Effector memory CD4-positive, alpha-beta T cell (primary cell): Measurements from ENCODE around the gene SYNGR4.
A peak's percentile ranks its signal among the peaks of the same experiment; 100 is the strongest.

Experiments used
- DNase-seq, 3 donors: peaks; one replicate each; pipeline ENCODE4 v3.0.0-alpha.2; 2020
- H3K27ac ChIP-seq: 2 replicates; pipeline ENCODE4 v1.7.0; 2013; ENCODE audit warnings: mild to moderate bottlenecking, low read length, moderate library complexity; ENCODE audit not compliant: insufficient read depth, poor library complexity, severe bottlenecking
- H3K27me3 ChIP-seq: replicated peaks from 2 replicates; pipeline ENCODE4 v1.7.0; 2013; ENCODE audit warnings: mild to moderate bottlenecking, low read length; ENCODE audit not compliant: insufficient read depth, control insufficient read depth, poor library complexity, severe bottlenecking
- H3K36me3 ChIP-seq: 2 replicates; pipeline ENCODE4 v1.7.0; 2013; ENCODE audit warnings: mild to moderate bottlenecking, low read length, moderate library complexity; ENCODE audit not compliant: control insufficient read depth, insufficient read depth
- H3K4me1 ChIP-seq: 2 replicates; pipeline ENCODE4 v1.7.0; 2013; ENCODE audit warnings: low read length, mild to moderate bottlenecking; ENCODE audit not compliant: control insufficient read depth, insufficient read depth, poor library complexity, severe bottlenecking
- H3K4me3 ChIP-seq: 2 replicates; pipeline ENCODE4 v1.7.0; 2013; ENCODE audit warnings: low read length, low read depth, mild to moderate bottlenecking; ENCODE audit not compliant: insufficient read depth, poor library complexity, severe bottlenecking
- H3K9me3 ChIP-seq: 2 replicates; pipeline ENCODE4 v1.7.0; 2013; ENCODE audit warnings: mild to moderate bottlenecking, low read length, moderate library complexity; ENCODE audit not compliant: control insufficient read depth

Gene SYNGR4

DNA sequence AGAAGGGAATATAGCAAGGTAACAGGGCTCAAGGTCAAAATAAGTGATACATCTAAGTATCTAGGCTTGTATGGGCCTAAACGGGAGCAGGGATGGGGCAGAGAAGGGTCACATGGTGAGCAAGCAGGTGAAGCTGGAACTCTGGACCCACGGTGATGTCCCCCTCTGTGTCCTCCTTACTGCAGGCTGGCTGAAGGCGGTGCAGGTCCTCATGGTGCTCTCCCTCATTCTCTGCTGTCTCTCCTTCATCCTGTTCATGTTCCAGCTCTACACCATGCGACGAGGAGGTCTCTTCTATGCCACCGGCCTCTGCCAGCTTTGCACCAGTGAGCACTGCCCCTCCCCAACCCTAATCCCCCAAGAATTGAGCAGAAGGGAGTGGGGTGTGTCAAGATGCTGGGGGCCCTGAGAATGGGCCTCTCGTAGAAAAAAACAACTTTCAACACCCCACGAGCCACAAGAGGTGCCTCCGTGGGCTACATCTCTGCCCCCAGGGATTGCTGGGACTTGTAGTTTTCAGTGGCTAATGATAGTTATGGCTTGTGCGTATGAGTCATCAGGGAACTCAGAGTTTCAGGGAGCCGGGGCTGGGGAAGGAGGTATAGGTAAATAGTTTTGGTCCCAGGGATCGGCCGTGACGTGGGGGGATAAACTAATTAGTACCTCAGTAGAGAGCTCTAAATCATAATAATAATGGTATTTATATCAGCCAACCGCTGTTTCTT is 34.8 kb upstream of the SYNGR4 start:
- DNase-seq, result peak in 2 of 3 donors; percentile 20 to 32
- no peaks in the 10 kb centered on the region for H3K9me3 ChIP-seq
- H3K36me3 ChIP-seq, result peaks cover 17% of the 10 kb centered on the region
- peak overlapping the region; percentile 78 for H3K27ac ChIP-seq
- H3K4me3 ChIP-seq, result peak overlapping the region; percentile 48
- H3K4me1 ChIP-seq, result peaks cover 67% of the 10 kb centered on the region
- H3K27me3 ChIP-seq, result no peaks in the 10 kb centered on the region

DNA sequence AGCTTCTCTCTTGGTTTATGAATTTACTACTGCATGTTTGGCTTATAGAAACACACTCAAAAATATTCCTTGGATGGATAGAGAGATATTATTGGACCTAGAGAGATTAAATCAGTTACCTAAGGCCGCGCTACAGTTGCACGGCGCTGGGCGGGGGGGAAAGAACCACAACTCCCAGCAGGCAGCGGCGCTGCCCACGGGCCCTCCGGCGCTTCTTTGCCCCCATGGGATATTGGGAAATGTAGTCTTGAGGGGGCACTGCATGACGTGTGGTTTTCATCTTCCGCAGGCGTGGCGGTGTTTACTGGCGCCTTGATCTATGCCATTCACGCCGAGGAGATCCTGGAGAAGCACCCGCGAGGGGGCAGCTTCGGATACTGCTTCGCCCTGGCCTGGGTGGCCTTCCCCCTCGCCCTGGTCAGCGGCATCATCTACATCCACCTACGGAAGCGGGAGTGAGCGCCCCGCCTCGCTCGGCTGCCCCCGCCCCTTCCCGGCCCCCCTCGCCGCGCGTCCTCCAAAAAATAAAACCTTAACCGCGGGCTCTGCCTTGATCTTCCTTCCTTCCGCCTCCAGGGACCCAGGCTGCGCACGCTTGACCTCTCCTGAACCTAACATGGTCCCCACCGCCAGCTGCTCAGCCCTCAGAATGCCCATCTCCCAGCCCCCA is 34.0 kb upstream of the SYNGR4 start:
- Histone ChIP-seq H3K4me3 (peak overlapping the region; percentile 48), H3K36me3 (peaks cover 17% of the 10 kb centered on the region), H3K27me3 (no peaks in the 10 kb centered on the region), H3K27ac (peak overlapping the region; percentile 78), H3K4me1 (peaks cover 62% of the 10 kb centered on the region), H3K9me3 (no peaks in the 10 kb centered on the region)
- DNase-seq, result peak; percentile 73 to 81 (median 79)

DNA sequence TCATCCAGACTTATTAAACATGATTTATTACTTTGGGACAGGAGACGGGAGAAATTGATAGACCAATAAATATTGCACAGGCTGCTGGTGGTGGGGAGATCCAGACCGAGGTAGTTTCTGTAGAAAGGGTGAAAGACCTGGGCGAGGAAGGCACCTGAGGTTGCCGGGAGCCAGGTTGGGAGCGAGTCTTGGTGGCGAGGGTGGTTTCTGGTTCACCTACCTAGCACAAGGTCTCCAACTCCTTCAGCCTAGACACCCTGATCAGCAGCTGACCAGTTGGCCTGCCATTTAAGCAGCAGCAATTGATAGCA is 31.9 kb upstream of the SYNGR4 start:
- H3K27me3 ChIP-seq, result no peaks in the 10 kb centered on the region
- no peaks in the 10 kb centered on the region for H3K9me3 ChIP-seq
- peak overlapping the region; percentile 42 for H3K4me3 ChIP-seq
- H3K4me1 ChIP-seq, result peaks cover 54% of the 10 kb centered on the region
- DNase-seq, result no peak
- H3K36me3 ChIP-seq, result peaks cover 17% of the 10 kb centered on the region
- H3K27ac ChIP-seq, result peak overlapping the region; percentile 66

DNA sequence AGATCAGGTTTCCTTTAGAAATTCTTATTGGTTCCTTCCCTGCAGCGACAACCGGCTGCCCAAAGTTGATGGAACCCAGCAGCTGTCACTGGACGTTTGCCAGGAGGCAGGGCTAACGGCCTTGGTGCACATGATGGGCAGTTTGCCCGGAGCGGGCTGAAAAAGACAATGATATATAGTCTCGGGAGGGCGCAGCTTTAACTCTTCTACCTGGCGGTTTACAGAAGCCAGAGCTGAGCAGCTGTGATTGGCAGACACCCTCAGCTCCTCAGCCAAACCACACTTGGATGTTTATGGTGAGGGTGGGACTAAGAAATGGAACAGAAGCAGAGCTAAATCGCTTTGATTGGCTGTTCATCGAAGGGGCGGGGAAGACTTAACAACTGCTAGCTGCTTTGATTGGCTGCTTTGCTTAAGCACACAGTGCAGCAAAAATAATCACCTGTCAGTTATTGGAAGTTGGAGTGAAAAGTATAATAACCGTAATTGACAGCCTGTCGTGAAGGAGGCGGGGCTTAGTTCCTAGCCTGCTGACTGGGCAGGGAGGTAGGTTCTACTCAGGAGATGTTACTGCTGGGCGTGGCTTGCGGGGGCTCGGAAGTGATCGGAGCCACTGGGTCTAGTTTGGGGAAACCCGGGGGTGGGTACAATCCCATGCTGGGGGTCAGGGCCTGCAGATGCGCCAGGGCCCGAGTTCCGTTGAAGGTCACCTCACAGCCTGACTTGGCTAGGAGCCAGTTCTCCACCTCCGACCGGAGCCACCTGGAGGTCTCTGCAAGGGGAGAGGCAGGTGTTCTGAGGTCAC is 31.3 kb upstream of the SYNGR4 start:
- peak overlapping the region; percentile 92 for H3K27ac ChIP-seq
- H3K27me3 ChIP-seq, result no peaks in the 10 kb centered on the region
- H3K4me1 ChIP-seq, result peaks cover 48% of the 10 kb centered on the region
- no peaks in the 10 kb centered on the region for H3K9me3 ChIP-seq
- DNase-seq, result peak; percentile 94 to 96 (median 95)
- H3K36me3 ChIP-seq, result peaks cover 11% of the 10 kb centered on the region
- peak overlapping the region; percentile 67 for H3K4me3 ChIP-seq

DNA sequence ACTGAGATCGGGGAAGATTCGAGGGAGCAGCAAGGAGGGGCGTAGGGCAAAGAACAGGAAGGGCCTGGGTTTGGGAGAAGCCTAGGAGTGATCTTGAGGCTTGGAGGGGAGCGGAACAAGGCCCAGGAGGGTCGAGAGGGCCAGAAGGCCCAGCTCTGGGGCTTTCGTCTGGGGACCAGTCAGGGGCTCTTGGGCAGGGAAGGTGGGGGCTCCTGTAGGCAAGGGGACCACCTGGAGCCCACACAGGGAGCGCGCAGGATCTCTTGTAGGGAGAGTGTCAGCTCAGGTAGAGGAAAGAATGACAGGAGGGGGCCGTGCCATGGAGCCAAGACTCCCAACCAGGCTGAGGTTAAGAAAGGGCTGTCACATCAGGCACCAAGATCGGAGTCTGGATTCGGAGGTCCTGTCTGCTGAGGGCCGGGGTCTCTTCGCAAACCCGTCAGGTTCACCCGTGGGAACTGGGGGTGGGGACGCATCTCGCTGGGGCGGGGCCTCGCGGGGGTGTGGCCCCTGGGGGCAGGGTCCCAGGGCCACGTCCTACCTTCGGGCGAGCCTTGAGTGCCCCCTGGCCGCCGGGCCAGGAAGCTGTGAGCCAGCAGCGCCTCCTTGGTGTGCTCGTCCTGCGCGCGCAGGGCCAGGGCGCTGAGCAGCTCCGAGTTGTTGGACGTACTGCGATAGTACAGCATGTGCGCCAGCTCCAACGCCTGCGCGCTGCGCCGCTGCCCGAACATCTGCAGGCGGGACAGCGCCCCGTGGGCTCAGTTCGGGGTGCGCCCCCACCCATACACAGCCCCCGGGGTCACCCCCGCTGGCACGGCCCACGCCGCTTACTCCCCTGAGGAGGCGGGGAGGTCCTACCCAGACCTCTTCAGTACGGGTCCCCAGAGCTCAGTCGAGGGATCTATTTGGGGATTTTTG is 30.4 kb upstream of the SYNGR4 start:
- Histone ChIP-seq H3K27me3 (no peaks in the 10 kb centered on the region), H3K36me3 (peaks cover 8% of the 10 kb centered on the region), H3K9me3 (no peaks in the 10 kb centered on the region), H3K27ac (peak overlapping the region; percentile 92), H3K4me3 (peak overlapping the region; percentile 67), H3K4me1 (peaks cover 47% of the 10 kb centered on the region)
- peak; percentile 85 to 89 (median 86) for DNase-seq

DNA sequence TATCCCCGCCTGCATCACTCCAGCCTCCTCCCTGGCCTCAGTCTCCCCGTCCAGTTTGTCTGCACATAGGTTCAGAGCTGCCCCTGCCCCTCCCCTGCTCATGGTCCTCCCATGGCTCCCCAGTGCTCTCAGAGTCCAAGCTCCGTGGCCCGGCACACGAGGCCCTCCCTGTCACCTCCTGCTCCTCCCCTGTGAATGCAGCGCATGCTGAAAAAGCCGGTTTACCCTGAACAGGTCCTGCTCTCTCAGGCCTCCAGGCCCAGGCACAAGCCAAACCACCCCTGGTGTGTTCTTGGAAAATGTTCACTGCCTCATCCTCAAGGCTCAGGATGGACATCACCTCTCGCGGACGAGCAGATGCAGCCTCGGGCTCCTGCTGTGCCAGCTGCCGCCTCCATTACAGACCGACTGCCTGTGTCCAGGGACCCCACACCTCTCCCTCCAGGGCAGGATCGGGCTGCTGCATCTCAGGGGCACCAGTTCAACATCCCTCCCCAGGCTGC is 25.9 kb upstream of the SYNGR4 start:
- no peaks in the 10 kb centered on the region for H3K9me3 ChIP-seq
- no peaks in the 10 kb centered on the region for H3K27me3 ChIP-seq
- no peaks in the 10 kb centered on the region for H3K36me3 ChIP-seq
- H3K4me3 ChIP-seq, result no peak overlapping the region
- no peak for DNase-seq
- no peak overlapping the region for H3K27ac ChIP-seq
- H3K4me1 ChIP-seq, result peaks cover 7% of the 10 kb centered on the region

DNA sequence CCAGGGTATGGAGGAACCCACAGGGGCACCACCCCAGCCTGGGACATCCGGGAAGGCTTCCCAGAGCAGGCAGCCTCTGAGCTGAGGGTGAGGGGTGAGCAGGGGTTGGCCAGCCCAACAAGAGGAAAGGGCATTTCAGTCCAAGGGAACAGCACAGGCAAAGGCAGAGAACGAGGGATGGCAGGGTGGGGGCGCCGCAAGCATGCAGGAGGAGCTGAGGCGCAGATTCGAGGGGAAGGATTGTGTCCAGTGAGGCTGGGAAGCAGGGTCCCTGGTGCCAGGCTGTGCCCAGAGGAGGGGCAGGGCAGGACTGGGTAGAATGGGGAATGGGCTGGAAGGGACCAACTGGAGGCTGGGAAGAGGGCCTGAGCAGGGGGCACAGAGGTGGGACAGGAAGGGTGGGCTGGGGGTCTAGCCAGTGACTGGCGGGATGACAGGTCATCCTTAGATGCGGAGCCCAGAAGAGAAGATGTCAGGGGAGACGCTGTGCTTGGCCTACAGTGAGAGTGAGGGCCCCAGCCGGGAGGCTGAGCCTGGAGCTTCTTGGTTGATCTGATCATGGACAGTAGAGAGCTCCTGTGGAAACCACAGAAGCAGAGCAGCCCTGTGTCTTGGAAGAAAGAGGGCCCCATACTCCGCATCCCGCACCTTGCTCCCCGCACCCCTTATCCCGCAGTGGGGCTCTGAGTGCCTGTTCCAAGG is 25.2 kb upstream of the SYNGR4 start:
- no peak overlapping the region for H3K4me3 ChIP-seq
- no peaks in the 10 kb centered on the region for H3K9me3 ChIP-seq
- no peaks in the 10 kb centered on the region for H3K36me3 ChIP-seq
- H3K4me1 ChIP-seq, result peaks cover 3% of the 10 kb centered on the region
- no peak overlapping the region for H3K27ac ChIP-seq
- DNase-seq, result no peak
- H3K27me3 ChIP-seq, result no peaks in the 10 kb centered on the region

DNA sequence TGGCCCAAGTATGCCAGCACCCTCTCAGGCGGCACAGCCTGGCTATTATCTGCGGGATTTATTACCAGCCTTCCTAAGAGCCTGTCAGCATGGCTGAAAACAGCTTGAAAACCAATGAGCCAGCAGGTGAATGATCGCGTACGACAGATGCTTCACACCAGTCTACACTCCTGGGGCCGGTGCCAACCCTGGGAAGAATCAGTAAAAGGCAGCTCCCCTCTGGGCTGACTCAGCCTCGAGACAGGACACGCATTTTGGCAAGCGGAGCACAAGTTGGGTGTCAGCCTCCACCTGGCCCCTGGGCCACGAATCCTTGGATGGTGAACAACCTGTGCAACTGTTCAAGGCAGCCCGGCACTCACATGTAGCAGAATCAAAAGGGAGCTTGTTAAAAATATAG is 23.2 kb upstream of the SYNGR4 start:
- no peak for DNase-seq
- Histone ChIP-seq H3K27ac (no peak overlapping the region), H3K27me3 (no peaks in the 10 kb centered on the region), H3K36me3 (no peaks in the 10 kb centered on the region), H3K9me3 (no peaks in the 10 kb centered on the region), H3K4me1 (no peaks in the 10 kb centered on the region), H3K4me3 (no peak overlapping the region)
